GM23338 (cell line): Measurements from ENCODE around the gene GSTK1. TPM values are rescaled to one million over a fixed set of nuclear protein-coding genes. Genes with fewer than 3 reads are reported as not detected.

ENCODE experiments used
- ATAC-seq: fragments of 200-7000 bp; cut with Tn5 transposase; 3 replicates; pipeline ENCODE4 v1.9.1; 2020
- DNase-seq: peaks from one replicate; pipeline ENCODE4 v3.0.0-alpha.2; 2015; ENCODE audit warnings: low spot score
- H2AFZ ChIP-seq: fragments of 200-600 bp; sonication (generic); 2 replicates; pipeline ENCODE4 v1.8.0; 2016; ENCODE audit warnings: antibody characterized with exemption, mild to moderate bottlenecking, moderate library complexity
- H3F3A ChIP-seq: fragments of 200-600 bp; sonication (generic); replicated peaks from 2 replicates; pipeline ENCODE4 v1.8.0; 2017; ENCODE audit warnings: antibody characterized with exemption, mixed run types, low read depth
- H3K27ac ChIP-seq: fragments of 200-600 bp; sonication (generic); 2 replicates; pipeline ENCODE4 v1.6.1; 2016; ENCODE audit warnings: low read depth
- H3K27me3 ChIP-seq: fragments of 200-600 bp; sonication (generic); 2 replicates; pipeline ENCODE4 v1.8.0; 2016; ENCODE audit warnings: mild to moderate bottlenecking, mixed run types, moderate library complexity; ENCODE audit not compliant: insufficient read depth
- H3K36me3 ChIP-seq: fragments of 200-600 bp; sonication (generic); 2 replicates; pipeline ENCODE4 v1.8.0; 2016; ENCODE audit warnings: mild to moderate bottlenecking; ENCODE audit not compliant: insufficient read depth
- H3K4me1 ChIP-seq: fragments of 200-600 bp; sonication (generic); 2 replicates; pipeline ENCODE4 v1.8.0; 2016; ENCODE audit warnings: mild to moderate bottlenecking, moderate library complexity; ENCODE audit not compliant: insufficient read depth
- H3K4me2 ChIP-seq: fragments of 200-600 bp; sonication (generic); 2 replicates; pipeline ENCODE4 v1.7.1; 2017; ENCODE audit warnings: mixed run types
- H3K4me3 ChIP-seq: fragments of 200-600 bp; sonication (generic); 2 replicates; pipeline ENCODE4 v1.6.1; 2016; ENCODE audit warnings: mixed run types
- H3K79me2 ChIP-seq: fragments of 200-600 bp; sonication (generic); replicated peaks from 2 replicates; pipeline ENCODE4 v1.8.0; 2017; ENCODE audit warnings: mild to moderate bottlenecking; ENCODE audit not compliant: insufficient read depth
- H3K9me2 ChIP-seq: fragments of 200-600 bp; sonication (generic); 2 replicates; pipeline ENCODE4 v1.8.0; 2017; ENCODE audit not compliant: insufficient read depth
- H4K20me1 ChIP-seq: fragments of 200-600 bp; sonication (generic); replicated peaks from 2 replicates; pipeline ENCODE4 v1.8.0; 2017; ENCODE audit warnings: mild to moderate bottlenecking; ENCODE audit not compliant: insufficient read depth
- H3K27ac Mint-ChIP-seq: 2 replicates; pipeline ENCODE4 v1.8.0; 2020; ENCODE audit warnings: inconsistent platforms, mild to moderate bottlenecking, moderate library complexity, mixed read lengths
- H3K27me3 Mint-ChIP-seq: 3 replicates; pipeline ENCODE4 v1.8.0; 2022; ENCODE audit warnings: low read depth, mild to moderate bottlenecking, moderate library complexity, mixed read lengths, inconsistent platforms; ENCODE audit not compliant: insufficient read depth, poor library complexity
- H3K36me3 Mint-ChIP-seq: 3 replicates; pipeline ENCODE4 v1.8.0; 2021; ENCODE audit warnings: low read depth, mild to moderate bottlenecking, inconsistent platforms, moderate library complexity, mixed read lengths
- H3K4me1 Mint-ChIP-seq: 3 replicates; pipeline ENCODE4 v1.8.0; 2020; ENCODE audit warnings: mild to moderate bottlenecking, inconsistent platforms, mixed read lengths
- H3K4me3 Mint-ChIP-seq: 3 replicates; pipeline ENCODE4 v1.8.0; 2021; ENCODE audit warnings: moderate library complexity, mild to moderate bottlenecking, inconsistent platforms, mixed read lengths
- H3K9me3 Mint-ChIP-seq: 3 replicates; pipeline ENCODE4 v1.8.0; 2020; ENCODE audit warnings: moderate library complexity, mild to moderate bottlenecking, inconsistent platforms, mixed read lengths
- CREB1 ChIP-seq: fragments of 250-450 bp; sonication (Bioruptor Pico); IDR thresholded peaks from 2 replicates; pipeline ENCODE4 v1.5.0; 2020; ENCODE audit warnings: low read depth, mild to moderate bottlenecking, moderate library complexity
- CTCF ChIP-seq, 2 experiments: fragments of 200-600 bp in 1 of 2; sonication (generic) in 1 of 2; conservative IDR thresholded peaks; 2 replicates each; pipeline versions ENCODE4 v1.5.1 to v1.6.1; 2016 to 2017; ENCODE audit warnings: antibody characterized with exemption in 2 of 2, low read depth in 2 of 2, mild to moderate bottlenecking in 2 of 2, moderate library complexity in 1 of 2
- EZH2 ChIP-seq: fragments of 200-600 bp; sonication (generic); IDR thresholded peaks from one replicate; pipeline ENCODE4 v1.8.0; 2017; ENCODE audit warnings: antibody characterized with exemption, mild to moderate bottlenecking, low read depth; ENCODE audit not compliant: unreplicated experiment
- EZH2phosphoT487 ChIP-seq: fragments of 200-600 bp; sonication (generic); IDR thresholded peaks from one replicate; pipeline ENCODE4 v1.8.1; 2018; ENCODE audit warnings: antibody characterized with exemption; ENCODE audit not compliant: unreplicated experiment
- JUNB ChIP-seq: IDR thresholded peaks from one replicate; pipeline ENCODE4 v1.6.1; 2016; ENCODE audit warnings: antibody characterized with exemption; ENCODE audit not compliant: unreplicated experiment
- NANOG ChIP-seq: IDR thresholded peaks from 2 replicates; pipeline ENCODE4 v1.6.1; 2016; ENCODE audit warnings: antibody characterized with exemption, borderline replicate concordance
- POLR2AphosphoS5 ChIP-seq: IDR thresholded peaks from 2 replicates; pipeline ENCODE4 v1.6.1; 2016; ENCODE audit warnings: antibody characterized with exemption, low read depth
- REST ChIP-seq: IDR thresholded peaks from one replicate; pipeline ENCODE4 v1.6.1; 2018; ENCODE audit warnings: antibody characterized with exemption; ENCODE audit not compliant: unreplicated experiment
- STAT1 ChIP-seq: IDR thresholded peaks from one replicate; pipeline ENCODE4 v1.6.1; 2016; ENCODE audit warnings: antibody characterized with exemption; ENCODE audit not compliant: unreplicated experiment
- ZNF114 ChIP-seq: fragments of 250-450 bp; sonication (Bioruptor Pico); IDR thresholded peaks from 2 replicates; pipeline ENCODE4 v1.5.0; 2020; ENCODE audit warnings: mild to moderate bottlenecking, moderate library complexity
- ZNF331 ChIP-seq: fragments of 250-450 bp; sonication (Bioruptor Pico); IDR thresholded peaks from 2 replicates; pipeline ENCODE4 v1.5.0; 2020; ENCODE audit warnings: low read depth, mild to moderate bottlenecking, moderate library complexity
- ZNF462 ChIP-seq: fragments of 250-450 bp; sonication (Bioruptor Pico); IDR thresholded peaks from 2 replicates; pipeline ENCODE4 v1.5.0; 2020; ENCODE audit warnings: mild to moderate bottlenecking, moderate library complexity
- polyA plus RNA-seq: library from polyadenylated mRNA; unstranded; fragments of >200 nt; fragmentation: Nextera tagmentation; extraction: Ambion mirVana; gene quantifications from 2 replicates; pipeline ENCODE4 v1.2.1, GENCODE V29; 2016
- total RNA-seq: library from RNA; depleted of rRNA; stranded (reverse); fragments of >200 nt; shearing (Covaris generic); gene quantifications from 2 replicates; pipeline ENCODE4 v1.2.3, GENCODE V29; 2014
- TF ChIP-seq, protein P1 (sequence below): IDR thresholded peaks from 2 replicates; pipeline ENCODE4 v1.6.1; 2016; ENCODE audit warnings: antibody characterized with exemption

GSTK1 gene
- total and polyA plus RNA-seq, 2 experiments from 2014 or later, result 26.4 to 27.5 TPM

GRCh38 chr7:143221737-143222136, 41.5 kb upstream of the GSTK1 start, which contains the start of gene TAS2R40:
TAS2R40 (plus strand) TSS chr7:143222037; CDS start chr7:143222079, 42 bp downstream.
- no peaks in the 10 kb centered on the region for H3K9me3 Mint-ChIP-seq
- Histone ChIP-seq H3K36me3 (no peaks in the 10 kb centered on the region), H3K27ac (no peak within 1 kb of the TSS), H3K4me1 (no peaks in the 10 kb centered on the region), H3K9me2 (no peaks in the 10 kb centered on the region), H3K27me3 (no peaks in the 10 kb centered on the region), H3K4me3 (no peak within 1 kb of the TSS), H4K20me1 (no peaks in the 10 kb centered on the region), H3K79me2 (no peaks in the 10 kb centered on the region), H3F3A (no peaks in the 10 kb centered on the region), H3K4me2 (no peak within 1 kb of the TSS), H2AFZ (no peak within 1 kb of the TSS)
- no peak for DNase-seq
- no peaks in the 10 kb centered on the region for H3K36me3 Mint-ChIP-seq
- TF ChIP-seq, protein P1, sequence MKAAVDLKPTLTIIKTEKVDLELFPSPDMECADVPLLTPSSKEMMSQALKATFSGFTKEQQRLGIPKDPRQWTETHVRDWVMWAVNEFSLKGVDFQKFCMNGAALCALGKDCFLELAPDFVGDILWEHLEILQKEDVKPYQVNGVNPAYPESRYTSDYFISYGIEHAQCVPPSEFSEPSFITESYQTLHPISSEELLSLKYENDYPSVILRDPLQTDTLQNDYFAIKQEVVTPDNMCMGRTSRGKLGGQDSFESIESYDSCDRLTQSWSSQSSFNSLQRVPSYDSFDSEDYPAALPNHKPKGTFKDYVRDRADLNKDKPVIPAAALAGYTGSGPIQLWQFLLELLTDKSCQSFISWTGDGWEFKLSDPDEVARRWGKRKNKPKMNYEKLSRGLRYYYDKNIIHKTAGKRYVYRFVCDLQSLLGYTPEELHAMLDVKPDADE, result no peak
- no peak for TF ChIP-seq EZH2
- no peak for TF ChIP-seq JUNB
- TF ChIP-seq EZH2phosphoT487, result no peak
- TF ChIP-seq ZNF331, result no peak
- TF ChIP-seq REST, result no peak
- no peak for TF ChIP-seq ZNF462 (CRISPR knock-in tag)
- no peak for TF ChIP-seq NANOG
- TF ChIP-seq POLR2AphosphoS5, result no peak
- no peak for TF ChIP-seq CREB1 (CRISPR knock-in tag)
- TF ChIP-seq CTCF (conservative IDR thresholded peaks at IDR 0.05; ENCODE audit: low read depth in 2 of 2), result no peak
- TF ChIP-seq STAT1, result no peak
- no peak for TF ChIP-seq ZNF114 (CRISPR knock-in tag)
- no peaks in the 10 kb centered on the region for H3K27me3 Mint-ChIP-seq
- no peak within 1 kb of the TSS for H3K4me3 Mint-ChIP-seq
- ATAC-seq, result no peak
- H3K27ac Mint-ChIP-seq, result no peak within 1 kb of the TSS
- H3K4me1 Mint-ChIP-seq, result no peaks in the 10 kb centered on the region
